Measurements from ENCODE around the gene PTCHD1.

The PTCHD1 gene

GRCh38 chrX:23422912-23423311 lies 88.3 kb downstream of the PTCHD1 start:
- no peak for DNase-seq

GRCh38 chrX:23434356-23434884 lies 99.8 kb downstream of the PTCHD1 start:
- DNase-seq: no peak

- no peak for DNase-seq
Observed at GRCh38 chrX:23435108-23435507, 100.5 kb downstream of the PTCHD1 start.

DNA sequence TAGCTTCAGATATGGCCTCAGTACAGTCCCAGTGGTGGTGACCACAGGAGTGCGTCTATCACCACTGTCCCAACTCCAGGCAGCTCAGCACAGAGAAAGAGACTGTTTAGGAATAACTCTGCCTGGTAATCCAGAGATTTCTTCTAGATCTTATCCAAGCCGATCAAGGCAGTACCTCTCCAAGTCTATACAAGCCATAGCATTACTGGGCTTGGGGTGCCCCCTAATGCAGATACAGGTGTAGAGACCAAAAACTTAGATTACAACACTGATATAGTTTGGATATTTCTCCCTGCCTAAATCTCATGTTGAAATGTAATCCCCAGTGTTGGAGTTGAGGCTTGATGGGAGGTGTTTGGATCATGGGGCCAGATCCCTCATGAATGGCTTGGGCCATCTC lies 100.9 kb downstream of the PTCHD1 start:
- no peak for DNase-seq

- no peak for DNase-seq
Observed at GRCh38 chrX:23436875-23437274, 102.2 kb downstream of the PTCHD1 start.

DNA sequence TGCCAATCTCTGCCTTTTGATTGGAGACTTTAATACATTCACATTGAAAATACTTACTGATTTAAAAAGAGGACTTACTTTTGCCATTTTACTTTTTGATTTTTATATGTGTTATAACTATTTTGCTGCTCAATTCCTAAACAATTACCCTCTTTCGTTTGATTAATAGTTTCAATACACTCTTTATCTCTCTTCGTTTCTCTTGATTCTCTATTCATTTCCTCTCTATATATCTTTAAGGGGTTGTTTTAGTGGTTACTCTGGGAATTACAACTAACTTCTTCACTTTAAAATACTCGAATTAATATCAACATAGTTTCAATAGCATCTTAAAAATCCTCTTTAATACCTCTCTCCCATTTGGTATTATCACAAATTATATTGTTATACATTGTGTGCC lies 116.6 kb downstream of the PTCHD1 start:
- no peak for DNase-seq

Measured in activated CD8-positive, alpha-beta memory T cell treated with anti-CD3 and anti-CD28 coated beads for 24 hours (primary cell).